ENCODE data around the gene CD53. TPM values are rescaled to one million over a fixed set of nuclear protein-coding genes. Genes with fewer than 3 reads are reported as not detected.

Gene CD53
- total and polyA plus RNA-seq, 2 of the 4 experiments (the other 2 are of a cell fraction): not detected

- H2BK5ac ChIP-seq (ENCODE audit: low read depth, low read length, poor library complexity, severe bottlenecking): no peak overlapping the region
- no peak overlapping the region for H4K5ac ChIP-seq (ENCODE audit: low read depth, low read length)
- no peak overlapping the region for H3K4me2 ChIP-seq (ENCODE audit: low read depth, low read length)
- no peaks in the 10 kb centered on the region for H3K9me1 ChIP-seq (ENCODE audit: insufficient read depth, low read length)
- H3K9me3 ChIP-seq (ENCODE audit: control insufficient read depth, insufficient read depth, low read length): no peaks in the 10 kb centered on the region
- TF ChIP-seq USF2 (IDR thresholded peaks at IDR 0.05; ENCODE audit: low read depth, low read length): no peak
- no peak overlapping the region for H2AFZ ChIP-seq (replicated peaks; ENCODE audit: low read length, poor library complexity)
- BruUV-seq (replicated peaks): no TSS peak
- H4K91ac ChIP-seq (ENCODE audit: insufficient read depth, low read depth, low read length): no peak overlapping the region
- no peak overlapping the region for H3K14ac ChIP-seq (replicated peaks; ENCODE audit: low read depth, low read length)
- H3K23ac ChIP-seq (ENCODE audit: low read depth, low read length): no peak overlapping the region
- ChIA-PET POLR2A (ENCODE audit: unreplicated experiment) (no interaction called here), CTCF (no interaction called here)
- H2BK120ac ChIP-seq (ENCODE audit: low read depth, low read length): no peak overlapping the region
- dilution Hi-C loops (cut with HindIII; ENCODE audit: low sequenced_read_pairs, unreplicated experiment) (no loop called here), in situ Hi-C loops (cut with MboI; ENCODE audit: low sequenced_read_pairs) (no loop called here), intact Hi-C loops (cut with micrococcal nuclease) (no loop called here)
- no peak overlapping the region for H2AK5ac ChIP-seq (ENCODE audit: low read depth, low read length)
- no peak overlapping the region for H3K4ac ChIP-seq (ENCODE audit: low read depth, low read length)
- H2BK15ac ChIP-seq (ENCODE audit: low read depth, low read length): no peak overlapping the region
- H4K20me1 ChIP-seq (ENCODE audit: insufficient read depth, low read length): no peaks in the 10 kb centered on the region
- ATAC-seq (ENCODE audit: low read depth) (no peak), DNase-seq (no peak)
- no peaks in the 10 kb centered on the region for H3K79me1 ChIP-seq (ENCODE audit: low read depth in 1 of 2, low read length in 2 of 2)
- no peak overlapping the region for H3K56ac ChIP-seq (ENCODE audit: extremely low read depth, insufficient read depth, low read length)
- H3K9ac ChIP-seq (ENCODE audit: low read depth, low read length): no peak overlapping the region
- H3K4me1 ChIP-seq (ENCODE audit: control insufficient read depth, insufficient read depth, low read length): no peaks in the 10 kb centered on the region
- no peak overlapping the region for H3K4me3 ChIP-seq (ENCODE audit: insufficient read depth, low read depth, low read length)
- no peaks in the 10 kb centered on the region for H3K36me3 ChIP-seq (ENCODE audit: control insufficient read depth, insufficient read depth, low read length)
- no peak overlapping the region for H3K27ac ChIP-seq (ENCODE audit: insufficient read depth, low read length)
- no CpG with 5 or more reads among the region's 3 CpGs for WGBS, 2 experiments (ENCODE audit: extremely low coverage in 2 of 2, insufficient read length in 1 of 2)
- no peak overlapping the region for H4K8ac ChIP-seq (ENCODE audit: low read depth in 2 of 2, low read length in 2 of 2)
- H2AK9ac ChIP-seq (replicated peaks; ENCODE audit: low read depth, low read length, poor library complexity): no peak overlapping the region
- no peak overlapping the region for H2BK20ac ChIP-seq (ENCODE audit: low read depth, low read length)
- no peak overlapping the region for H3K18ac ChIP-seq (ENCODE audit: low read depth, low read length)
- H3K27me3 ChIP-seq (ENCODE audit: control insufficient read depth, insufficient read depth, low read length): no peaks in the 10 kb centered on the region
These were observed 19.8 kb upstream of the CD53 start for GRCh38 chr1:110853135-110853534.

Measured in IMR-90 (cell line).